22Rv1 (cell line): ENCODE measurements around the gene CORIN.
A peak's percentile ranks its signal among the peaks of the same experiment; 100 is the strongest.

Experiments
- CTCF ChIP-seq: fragments of 450-650 bp; IDR thresholded peaks from 2 replicates; pipeline ENCODE4 v1.5.1; 2017; ENCODE audit warnings: mild to moderate bottlenecking
- ZFX ChIP-seq: fragments of 450-650 bp; IDR thresholded peaks from 2 replicates; pipeline ENCODE4 v1.6.1; 2017; ENCODE audit warnings: antibody characterized with exemption, borderline replicate concordance

DNA sequence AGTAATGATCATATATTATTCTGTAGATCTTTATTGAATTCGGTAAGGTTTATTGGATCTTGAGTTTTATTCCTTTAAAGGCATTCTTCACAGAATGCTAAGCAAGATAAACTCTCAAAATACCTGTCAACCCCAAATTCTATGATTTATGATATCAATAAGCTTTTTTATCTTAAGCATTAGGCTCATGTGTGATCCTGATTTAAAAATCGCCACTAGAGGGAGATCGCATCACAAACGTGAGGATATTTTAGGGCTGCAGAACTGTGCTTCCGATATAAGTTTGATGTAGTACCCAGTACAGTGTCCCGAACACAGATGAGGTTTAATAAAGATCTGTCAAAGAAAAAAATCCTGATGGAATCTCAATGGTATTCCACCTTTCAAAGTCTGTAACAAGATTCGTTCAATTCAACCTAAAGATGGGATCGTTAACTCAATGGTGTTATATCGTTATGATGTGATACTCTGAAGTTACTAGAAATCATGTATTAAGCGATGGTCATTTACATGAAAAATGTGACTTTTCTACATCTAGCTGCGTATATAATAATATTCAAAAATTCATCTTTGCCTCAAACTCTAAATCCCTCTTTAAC, 169.0 kb downstream of the CORIN start:
- TF ChIP-seq CTCF (peak; percentile 90), ZFX (no peak)
